SK-N-MC (cell line): Measurements from ENCODE around the gene ZBTB2.

Source experiments
- EZH2 ChIP-seq: fragments of 200-600 bp; sonication (generic); IDR thresholded peaks from one replicate; pipeline ENCODE4 v1.6.1; 2017; ENCODE audit warnings: antibody characterized with exemption
- POLR2AphosphoS5 ChIP-seq: IDR thresholded peaks from 2 replicates; pipeline ENCODE4 v1.6.1; 2012; ENCODE audit warnings: mild to moderate bottlenecking, low read depth, low read length, borderline replicate concordance

- no peak for TF ChIP-seq POLR2AphosphoS5
- no peak for TF ChIP-seq EZH2
Measured at GRCh38 chr6:151351731-151352130, 39.6 kb downstream of the ZBTB2 start.
